HCT116 (cell line): Measurements from ENCODE around the gene BRD7. TPM values are rescaled to one million over a fixed set of nuclear protein-coding genes. Genes with fewer than 3 reads are reported as not detected.

Experiments used
- ATAC-seq: fragments of 200-7000 bp; cut with Tn5 transposase; 2 replicates; pipeline ENCODE4 v1.9.1; 2020; ENCODE audit warnings: mild to moderate bottlenecking, moderate library complexity
- BruUV-seq: library from RNA; stranded (reverse); fragments of 400-500 nt; replicated peaks from 2 replicates; lab custom pipeline; 2021; lab: Mats Ljungman, UMichigan
- CTCF ChIA-PET: fragments of 300-600 bp; sonication (Branson Sonifier 250); formaldehyde crosslinking; loops from one replicate; lab custom pipeline; 2021; ENCODE audit warnings: antibody characterized with exemption; lab: Charles Lee
- POLR2A ChIA-PET: fragments of 300-600, 350-600 bp; sonication (Branson Sonifier 250); formaldehyde crosslinking; loops from one replicate; lab custom pipeline; 2021; ENCODE audit warnings: antibody characterized with exemption; lab: Charles Lee
- RAD21 ChIA-PET, 2 experiments: fragments of 300-600 bp; sonication (Branson Sonifier 250); formaldehyde crosslinking; loops; one replicate each; lab custom pipeline; 2023; ENCODE audit warnings: low total read pairs in 2 of 2; ENCODE audit not compliant: uncharacterized antibody in 2 of 2, unreplicated experiment in 2 of 2, low non-redundant PET in 1 of 2; lab: Charles Lee
- DNase-seq: peaks from one replicate; pipeline ENCODE4 v3.0.0-alpha.2; 2010; ENCODE audit warnings: low read depth, low spot score
- H2AFZ ChIP-seq: fragments of 200-600 bp; shearing (Covaris generic), sonication (generic); 2 replicates; pipeline ENCODE4 v1.6.1; 2017; ENCODE audit warnings: low read depth, mixed run types, mixed read lengths, antibody characterized with exemption, low read length; ENCODE audit not compliant: poor library complexity, severe bottlenecking
- H3K27ac ChIP-seq: 2 replicates; pipeline ENCODE4 v1.5.1; 2012; ENCODE audit warnings: low read depth, low read length
- H3K27me3 ChIP-seq: fragments of 200-600 bp; sonication (generic); 2 replicates; pipeline ENCODE4 v1.6.1; 2016; ENCODE audit warnings: mixed run types, low read length, mixed read lengths; ENCODE audit not compliant: insufficient read depth
- H3K36me3 ChIP-seq, 2 experiments: fragments of 200-500 bp in 1 of 2; fragments of 200-600 bp in 1 of 2; sonication (Bioruptor generic) in 1 of 2; sonication (generic) in 1 of 2; 2 replicates each; pipeline versions ENCODE4 v1.5.1 to v1.6.1; 2014 to 2016; ENCODE audit warnings: low read length in 2 of 2, inconsistent platforms in 1 of 2, mixed read lengths in 1 of 2, mixed run types in 1 of 2; ENCODE audit not compliant: insufficient read depth in 2 of 2, control insufficient read depth in 1 of 2
- H3K4me1 ChIP-seq, 2 experiments: fragments of 200-600 bp in 1 of 2; sonication (generic) in 1 of 2; 2 replicates each; pipeline versions ENCODE4 v1.5.1 to v1.6.1; 2012 to 2017; ENCODE audit warnings: low read length in 2 of 2, inconsistent platforms in 1 of 2, mild to moderate bottlenecking in 1 of 2, mixed read lengths in 1 of 2, mixed run types in 1 of 2, moderate library complexity in 1 of 2; ENCODE audit not compliant: insufficient read depth in 2 of 2, control insufficient read depth in 1 of 2
- H3K4me2 ChIP-seq: fragments of 200-600 bp; sonication (generic); 2 replicates; pipeline ENCODE4 v1.6.1; 2017; ENCODE audit warnings: mixed run types, low read length, mixed read lengths
- H3K4me3 ChIP-seq, 2 experiments: fragments of 200-600 bp in 1 of 2; sonication (generic) in 1 of 2; replicated peaks in 1 of 2; 2 replicates each; pipeline ENCODE4 v1.5.1; 2011 to 2016; ENCODE audit warnings: low read length in 2 of 2, control low read depth in 1 of 2, low read depth in 1 of 2, mild to moderate bottlenecking in 1 of 2, mixed read lengths in 1 of 2, mixed run types in 1 of 2
- H3K79me2 ChIP-seq: fragments of 200-600 bp; sonication (generic); 2 replicates; pipeline ENCODE4 v1.6.1; 2017; ENCODE audit warnings: mild to moderate bottlenecking, mixed run types, low read length, moderate library complexity, mixed read lengths; ENCODE audit not compliant: insufficient read depth
- H3K9ac ChIP-seq: fragments of 200-600 bp; sonication (generic); 2 replicates; pipeline ENCODE4 v1.6.1; 2016; ENCODE audit warnings: low read length, mixed read lengths
- H3K9me2 ChIP-seq: fragments of 200-600 bp; sonication (generic), shearing (Covaris generic); 2 replicates; pipeline ENCODE4 v1.6.1; 2017; ENCODE audit warnings: mixed run types, mild to moderate bottlenecking, moderate library complexity; ENCODE audit not compliant: insufficient read depth
- H3K9me3 ChIP-seq, 2 experiments: fragments of 200-500 bp in 1 of 2; fragments of 200-600 bp in 1 of 2; sonication (Bioruptor generic) in 1 of 2; sonication (generic) in 1 of 2; 2 replicates each; pipeline ENCODE4 v1.6.1; 2014 to 2017; ENCODE audit warnings: low read length in 2 of 2, mixed read lengths in 2 of 2, inconsistent platforms in 1 of 2, low read depth in 1 of 2, mild to moderate bottlenecking in 1 of 2, mixed run types in 1 of 2, moderate library complexity in 1 of 2; ENCODE audit not compliant: control insufficient read depth in 1 of 2, insufficient read depth in 1 of 2
- H4K20me1 ChIP-seq: fragments of 200-600 bp; sonication (generic), shearing (Covaris generic); 2 replicates; pipeline ENCODE4 v1.6.1; 2017; ENCODE audit warnings: mixed run types, mild to moderate bottlenecking, moderate library complexity; ENCODE audit not compliant: insufficient read depth
- CEBPB ChIP-seq: IDR thresholded peaks from 2 replicates; pipeline ENCODE4 v1.6.1; 2012; ENCODE audit warnings: low read depth
- ELF1 ChIP-seq: IDR thresholded peaks from 2 replicates; pipeline ENCODE4 v1.6.1; 2012; ENCODE audit warnings: low read depth, borderline replicate concordance
- EZH2 ChIP-seq: fragments of 200-600 bp; sonication (generic); IDR thresholded peaks from 2 replicates; pipeline ENCODE4 v1.6.1; 2017; ENCODE audit warnings: antibody characterized with exemption, mixed run types
- FOSL1 ChIP-seq: IDR thresholded peaks from 2 replicates; pipeline ENCODE4 v1.6.1; 2012; ENCODE audit warnings: low read depth
- JUND ChIP-seq: IDR thresholded peaks from 2 replicates; pipeline ENCODE4 v1.6.1; 2012
- RAD21 ChIP-seq: IDR thresholded peaks from 2 replicates; pipeline ENCODE4 v1.6.1; 2012; ENCODE audit warnings: low read depth, mild to moderate bottlenecking
- SIN3A ChIP-seq: IDR thresholded peaks from 2 replicates; pipeline ENCODE4 v1.6.1; 2012; ENCODE audit warnings: low read depth
- SP1 ChIP-seq: IDR thresholded peaks from 2 replicates; pipeline ENCODE4 v1.6.1; 2012; ENCODE audit warnings: low read depth
- SRF ChIP-seq: IDR thresholded peaks from 2 replicates; pipeline ENCODE4 v1.6.1; 2012; ENCODE audit warnings: low read depth
- ZFX ChIP-seq: fragments of 450-650 bp; IDR thresholded peaks from 2 replicates; pipeline ENCODE4 v1.6.1; 2017
- ZNF274 ChIP-seq: fragments of 200-500 bp; sonication (Bioruptor generic); IDR thresholded peaks from 2 replicates; pipeline ENCODE4 v1.6.1; 2014; ENCODE audit warnings: mild to moderate bottlenecking, low read depth, low read length, inconsistent platforms
- intact Hi-C: fragments of 100-400 bp; cut with micrococcal nuclease; formaldehyde crosslinking; loops from 2 replicates; pipeline ENCODE4 v1.10.0; 2022
- total RNA-seq: library from RNA; stranded (reverse); gene quantifications from one replicate; pipeline ENCODE4 v1.2.1, GENCODE V29; 2021; ENCODE audit not compliant: unreplicated experiment
- TF ChIP-seq, protein P1 (sequence below): IDR thresholded peaks from 2 replicates; pipeline ENCODE4 v1.6.1; 2012; ENCODE audit warnings: low read depth
- TF ChIP-seq, protein P2 (sequence below), 3 experiments: fragments of 200-600 bp in 1 of 3; sonication (generic) in 1 of 3; IDR thresholded peaks in 2 of 3; conservative IDR thresholded peaks in 1 of 3; 2 replicates each; pipeline ENCODE4 v1.5.1; 2012 to 2017; ENCODE audit warnings: low read depth in 2 of 3, low read length in 2 of 3, antibody characterized with exemption in 1 of 3, borderline replicate concordance in 1 of 3, control low read depth in 1 of 3, mild to moderate bottlenecking in 1 of 3, mixed read lengths in 1 of 3, mixed run types in 1 of 3, moderate library complexity in 1 of 3; ENCODE audit not compliant: insufficient read depth in 1 of 3

The BRD7 gene
- total RNA-seq, 1 experiment from 2014 or later: 85.4 TPM

DNA sequence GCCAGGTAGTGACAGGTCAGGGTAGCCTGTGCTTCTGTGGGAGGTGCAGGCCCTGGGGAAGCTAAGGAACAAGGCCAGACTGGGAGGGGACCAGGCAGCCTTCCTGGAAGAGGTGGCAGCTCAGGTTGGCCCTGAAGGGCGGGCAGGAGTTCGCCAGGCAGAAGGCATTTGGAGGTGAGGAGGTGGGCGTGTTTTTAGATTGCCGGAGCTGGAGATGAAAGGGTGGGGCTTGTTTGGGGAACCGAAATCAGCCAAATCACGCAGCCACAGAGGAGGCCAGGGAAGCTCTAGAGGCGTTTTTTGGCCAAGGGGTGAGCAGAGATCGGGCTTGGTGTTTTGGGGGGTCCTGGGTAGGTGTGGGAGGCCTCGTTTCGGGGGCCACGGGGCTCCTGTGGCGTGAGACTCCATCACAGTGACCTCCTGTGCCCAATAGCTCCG, 94.9 kb downstream of the BRD7 start:
- intact Hi-C loops: no loop called here
- no peaks in the 10 kb centered on the region for H3K4me1 ChIP-seq
- H3K9me3 ChIP-seq: no peaks in the 10 kb centered on the region
- H4K20me1 ChIP-seq: no peaks in the 10 kb centered on the region
- H3K4me2 ChIP-seq: no peak overlapping the region
- no peaks in the 10 kb centered on the region for H3K9me2 ChIP-seq
- ChIA-PET CTCF (no interaction called here), POLR2A (no interaction called here)
- H2AFZ ChIP-seq: no peak overlapping the region
- no peaks in the 10 kb centered on the region for H3K36me3 ChIP-seq
- H3K27me3 ChIP-seq: no peaks in the 10 kb centered on the region
- DNase-seq: no peak
- H3K79me2 ChIP-seq: peaks cover 7% of the 10 kb centered on the region; the same call in 1 of the 2 replicates
- BruUV-seq: no TSS peak
- TF ChIP-seq, protein P1, sequence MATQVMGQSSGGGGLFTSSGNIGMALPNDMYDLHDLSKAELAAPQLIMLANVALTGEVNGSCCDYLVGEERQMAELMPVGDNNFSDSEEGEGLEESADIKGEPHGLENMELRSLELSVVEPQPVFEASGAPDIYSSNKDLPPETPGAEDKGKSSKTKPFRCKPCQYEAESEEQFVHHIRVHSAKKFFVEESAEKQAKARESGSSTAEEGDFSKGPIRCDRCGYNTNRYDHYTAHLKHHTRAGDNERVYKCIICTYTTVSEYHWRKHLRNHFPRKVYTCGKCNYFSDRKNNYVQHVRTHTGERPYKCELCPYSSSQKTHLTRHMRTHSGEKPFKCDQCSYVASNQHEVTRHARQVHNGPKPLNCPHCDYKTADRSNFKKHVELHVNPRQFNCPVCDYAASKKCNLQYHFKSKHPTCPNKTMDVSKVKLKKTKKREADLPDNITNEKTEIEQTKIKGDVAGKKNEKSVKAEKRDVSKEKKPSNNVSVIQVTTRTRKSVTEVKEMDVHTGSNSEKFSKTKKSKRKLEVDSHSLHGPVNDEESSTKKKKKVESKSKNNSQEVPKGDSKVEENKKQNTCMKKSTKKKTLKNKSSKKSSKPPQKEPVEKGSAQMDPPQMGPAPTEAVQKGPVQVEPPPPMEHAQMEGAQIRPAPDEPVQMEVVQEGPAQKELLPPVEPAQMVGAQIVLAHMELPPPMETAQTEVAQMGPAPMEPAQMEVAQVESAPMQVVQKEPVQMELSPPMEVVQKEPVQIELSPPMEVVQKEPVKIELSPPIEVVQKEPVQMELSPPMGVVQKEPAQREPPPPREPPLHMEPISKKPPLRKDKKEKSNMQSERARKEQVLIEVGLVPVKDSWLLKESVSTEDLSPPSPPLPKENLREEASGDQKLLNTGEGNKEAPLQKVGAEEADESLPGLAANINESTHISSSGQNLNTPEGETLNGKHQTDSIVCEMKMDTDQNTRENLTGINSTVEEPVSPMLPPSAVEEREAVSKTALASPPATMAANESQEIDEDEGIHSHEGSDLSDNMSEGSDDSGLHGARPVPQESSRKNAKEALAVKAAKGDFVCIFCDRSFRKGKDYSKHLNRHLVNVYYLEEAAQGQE: no peak
- TF ChIP-seq SRF (no peak), ZNF274 (no peak), ELF1 (no peak), EZH2 (no peak), SIN3A (no peak), SP1 (no peak), CEBPB (no peak), RAD21 (no peak), ZFX (no peak), FOSL1 (no peak), JUND (no peak)
- TF ChIP-seq, protein P2, sequence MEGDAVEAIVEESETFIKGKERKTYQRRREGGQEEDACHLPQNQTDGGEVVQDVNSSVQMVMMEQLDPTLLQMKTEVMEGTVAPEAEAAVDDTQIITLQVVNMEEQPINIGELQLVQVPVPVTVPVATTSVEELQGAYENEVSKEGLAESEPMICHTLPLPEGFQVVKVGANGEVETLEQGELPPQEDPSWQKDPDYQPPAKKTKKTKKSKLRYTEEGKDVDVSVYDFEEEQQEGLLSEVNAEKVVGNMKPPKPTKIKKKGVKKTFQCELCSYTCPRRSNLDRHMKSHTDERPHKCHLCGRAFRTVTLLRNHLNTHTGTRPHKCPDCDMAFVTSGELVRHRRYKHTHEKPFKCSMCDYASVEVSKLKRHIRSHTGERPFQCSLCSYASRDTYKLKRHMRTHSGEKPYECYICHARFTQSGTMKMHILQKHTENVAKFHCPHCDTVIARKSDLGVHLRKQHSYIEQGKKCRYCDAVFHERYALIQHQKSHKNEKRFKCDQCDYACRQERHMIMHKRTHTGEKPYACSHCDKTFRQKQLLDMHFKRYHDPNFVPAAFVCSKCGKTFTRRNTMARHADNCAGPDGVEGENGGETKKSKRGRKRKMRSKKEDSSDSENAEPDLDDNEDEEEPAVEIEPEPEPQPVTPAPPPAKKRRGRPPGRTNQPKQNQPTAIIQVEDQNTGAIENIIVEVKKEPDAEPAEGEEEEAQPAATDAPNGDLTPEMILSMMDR (IDR thresholded peaks at IDR 0.05 in 2 of 3, conservative IDR thresholded peaks at IDR 0.05 in 1 of 3; ENCODE audit: borderline replicate concordance in 1 of 3, insufficient read depth in 1 of 3, low read depth in 2 of 3, low read length in 2 of 3): no peak
- TF ChIP-seq, all 23 proteins: peak for 0
- H3K4me3 ChIP-seq: no peak overlapping the region
- RAD21 ChIA-PET: no interaction called here
- no peak overlapping the region for H3K9ac ChIP-seq
- no peak overlapping the region for H3K27ac ChIP-seq
- ATAC-seq: no peak
